K562 (cell line): Measurements from ENCODE around the gene MGAT1. TPM values are rescaled to one million over a fixed set of nuclear protein-coding genes. Genes with fewer than 3 reads are reported as not detected.

Source experiments
- CBX1 ChIP-seq: sonication (generic); IDR thresholded peaks from 2 replicates; pipeline ENCODE4 v1.6.1; 2016; ENCODE audit warnings: antibody characterized with exemption, low read depth, mild to moderate bottlenecking
- DIDO1 ChIP-seq: fragments of 450-650 bp; IDR thresholded peaks from 2 replicates; pipeline ENCODE4 v1.6.1; 2016; ENCODE audit warnings: low read depth, missing biosample characterization, missing genetic modification characterization
- ESRRA ChIP-seq: fragments of 450-650 bp; IDR thresholded peaks from 2 replicates; pipeline ENCODE4 v1.6.1; 2014; ENCODE audit warnings: low read depth, mild to moderate bottlenecking, moderate library complexity, borderline replicate concordance
- FOXJ2 ChIP-seq: fragments of 200-800 bp; sonication (Bioruptor generic); IDR thresholded peaks from 2 replicates; pipeline ENCODE4 v1.6.1; 2016; ENCODE audit warnings: missing genetic modification characterization, missing compliant biosample characterization
- FOXP1 ChIP-seq: sonication (generic); formaldehyde crosslinking; IDR thresholded peaks from 2 replicates; pipeline ENCODE4 v1.8.0; 2022; ENCODE audit warnings: mild to moderate bottlenecking, missing genetic modification reagents
- HDAC6 ChIP-seq: IDR thresholded peaks from 2 replicates; pipeline ENCODE4 v1.6.1; 2012; ENCODE audit warnings: low read depth, mild to moderate bottlenecking, control low read depth, inconsistent platforms, low read length, moderate library complexity
- IFI16 ChIP-seq: fragments of 250-450 bp; sonication (Bioruptor Pico); IDR thresholded peaks from 2 replicates; pipeline ENCODE4 v2.1.2; 2022; ENCODE audit warnings: mild to moderate bottlenecking, inconsistent platforms
- MED1 ChIP-seq: sonication (generic); formaldehyde crosslinking; IDR thresholded peaks from 2 replicates; pipeline ENCODE4 v1.8.1; 2023; ENCODE audit warnings: missing genetic modification reagents, borderline replicate concordance
- NR2C2 ChIP-seq, 2 experiments: fragments of 200-800 bp in 1 of 2; sonication (Bioruptor generic) in 1 of 2; sonication (generic) in 1 of 2; formaldehyde crosslinking in 1 of 2; IDR thresholded peaks; 2 replicates each; pipeline versions ENCODE4 v1.6.1 to v1.8.0; 2016 to 2022; ENCODE audit warnings: mild to moderate bottlenecking in 1 of 2, missing compliant biosample characterization in 1 of 2, missing genetic modification characterization in 1 of 2, missing genetic modification reagents in 1 of 2
- SP1 ChIP-seq: sonication (generic); formaldehyde crosslinking; IDR thresholded peaks from 2 replicates; pipeline ENCODE4 v1.8.1; 2022; ENCODE audit warnings: mild to moderate bottlenecking, missing genetic modification reagents
- ZNF124 ChIP-seq: sonication (generic); formaldehyde crosslinking; IDR thresholded peaks from 2 replicates; pipeline ENCODE4 v1.8.1; 2022; ENCODE audit warnings: missing genetic modification reagents
- ZNF23 ChIP-seq: fragments of 250-450 bp; sonication (Bioruptor Pico); IDR thresholded peaks from 2 replicates; pipeline ENCODE4 v1.4.0; 2020; ENCODE audit warnings: mild to moderate bottlenecking
- ZNF431 ChIP-seq: sonication (generic); formaldehyde crosslinking; IDR thresholded peaks from 2 replicates; pipeline ENCODE4 v1.8.0; 2022; ENCODE audit warnings: mild to moderate bottlenecking, missing genetic modification reagents
- ZNF589 ChIP-seq: fragments of 200-800 bp; sonication (Bioruptor generic); IDR thresholded peaks from 2 replicates; pipeline ENCODE4 v1.6.1; 2016; ENCODE audit warnings: low read depth, missing genetic modification characterization, missing compliant biosample characterization
- polyA plus RNA-seq, 8 experiments: library from polyadenylated mRNA; depleted of rRNA in 4 of 8; stranded (reverse) in 5 of 8; unstranded in 3 of 8; fragments of >200 nt; fragmentation: Nextera tagmentation in 2 of 8; fragmentation: Illumina TruSeq in 1 of 8; extraction: Ambion mirVana in 2 of 8; extraction: Trizol in 1 of 8; gene quantifications; 2 replicates each; pipeline versions ENCODE4 v1.2.1 to v1.2.3, GENCODE V29; 2011 to 2014; ENCODE audit warnings: inconsistent platforms in 1 of 8, missing spikeins in 1 of 8
- total RNA-seq, 7 experiments: library from RNA; depleted of rRNA in 6 of 7; stranded (reverse); fragments of >200 nt in 6 of 7; fragmentation: Illumina TruSeq in 2 of 7; extraction: Trizol in 2 of 7; gene quantifications; 2 replicates each; pipeline versions ENCODE4 v1.2.1 to v1.2.3, GENCODE V29; 2011 to 2021; ENCODE audit warnings: low replicate concordance in 1 of 7
- TF ChIP-seq, protein P1 (sequence below): fragments of 200-800 bp; sonication (Bioruptor generic); IDR thresholded peaks from 2 replicates; pipeline ENCODE4 v1.6.1; 2017; ENCODE audit warnings: missing genetic modification characterization, missing compliant biosample characterization
- TF ChIP-seq, protein P2 (sequence below): IDR thresholded peaks from 2 replicates; pipeline ENCODE4 v1.6.1; 2011; ENCODE audit warnings: borderline replicate concordance, low read depth, mild to moderate bottlenecking, moderate library complexity, low read length; ENCODE audit not compliant: insufficient read depth, poor library complexity, severe bottlenecking

The MGAT1 gene
- total and polyA plus RNA-seq, 9 of the 15 experiments (the other 6 are each of a cell fraction or from before 2014, with no cell fraction given) = 3.9 to 82.7 (median 44.5) TPM

DNA sequence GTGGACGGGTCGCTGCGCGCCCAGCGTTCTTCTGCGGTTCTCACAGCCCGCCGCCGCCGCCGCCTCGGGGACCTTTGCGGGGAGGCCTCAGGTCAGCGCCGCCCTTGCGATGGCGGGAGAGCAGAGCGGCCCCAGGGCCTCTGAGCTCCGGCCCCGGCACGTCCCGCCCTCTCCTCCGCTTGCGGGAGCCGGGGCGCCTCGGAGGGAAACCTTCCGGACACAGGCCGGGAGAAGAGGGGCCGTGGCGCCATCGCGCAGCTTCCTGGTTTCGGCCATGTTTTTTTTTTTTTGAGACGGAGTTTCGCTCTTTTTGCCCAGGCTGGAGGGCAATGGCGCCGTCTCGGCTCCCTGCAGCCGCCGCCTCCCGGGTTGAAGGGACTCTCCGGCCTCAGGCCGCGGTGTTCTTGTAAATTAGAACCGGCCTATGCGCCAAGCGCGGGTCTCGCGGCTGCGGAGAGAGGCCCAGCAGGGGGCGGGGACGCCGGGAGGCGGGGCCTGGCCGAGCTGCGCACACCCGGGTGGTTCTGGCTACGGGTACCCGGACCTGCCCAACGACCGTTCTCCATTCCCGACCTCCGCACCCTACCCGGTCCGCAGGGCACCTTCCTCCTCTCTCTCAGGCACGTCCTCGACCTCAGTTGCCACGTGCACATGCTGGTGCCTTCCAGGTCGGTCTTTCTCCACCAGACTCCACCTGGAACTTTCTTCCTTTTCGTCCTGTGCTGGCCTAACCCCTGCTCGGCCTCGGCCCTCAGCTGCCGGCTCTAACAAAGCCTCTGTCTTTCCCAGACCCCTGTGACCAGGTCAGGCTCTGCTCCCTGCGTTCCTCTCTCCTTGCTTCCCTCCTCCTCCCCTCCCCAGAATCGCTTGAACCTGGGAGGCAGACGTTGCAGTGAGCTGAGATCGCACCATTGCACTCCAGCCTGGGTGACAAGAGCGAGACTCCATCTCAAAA, 28.8 kb upstream of the MGAT1 start (continued):
- TF ChIP-seq IFI16 (no peak), HDAC6 (no peak), MED1 (CRISPR knock-in tag) (no peak), FOXP1 (peak; percentile 71), ZNF23 (CRISPR knock-in tag) (no peak), ESRRA (no peak; the same call in 1 of the 2 replicates), FOXJ2 (no peak), ZNF431 (0 out of 2 replicates have a peak, but pooled peaks have one; percentile 43), CBX1 (no peak; the same call in 1 of the 2 replicates), SP1 (CRISPR knock-in tag) (peak; percentile 72), DIDO1 (tag) (peak; percentile 28; the same call in 1 of the 2 replicates), NR2C2 (CRISPR knock-in tag; IDR thresholded peaks at IDR 0.05) (no peak), NR2C2 (tag; IDR thresholded peaks at IDR 0.05) (peak; percentile 86), ZNF124 (CRISPR knock-in tag) (no peak), ZNF589 (CRISPR knock-in tag) (no peak)
- TF ChIP-seq, protein P1, sequence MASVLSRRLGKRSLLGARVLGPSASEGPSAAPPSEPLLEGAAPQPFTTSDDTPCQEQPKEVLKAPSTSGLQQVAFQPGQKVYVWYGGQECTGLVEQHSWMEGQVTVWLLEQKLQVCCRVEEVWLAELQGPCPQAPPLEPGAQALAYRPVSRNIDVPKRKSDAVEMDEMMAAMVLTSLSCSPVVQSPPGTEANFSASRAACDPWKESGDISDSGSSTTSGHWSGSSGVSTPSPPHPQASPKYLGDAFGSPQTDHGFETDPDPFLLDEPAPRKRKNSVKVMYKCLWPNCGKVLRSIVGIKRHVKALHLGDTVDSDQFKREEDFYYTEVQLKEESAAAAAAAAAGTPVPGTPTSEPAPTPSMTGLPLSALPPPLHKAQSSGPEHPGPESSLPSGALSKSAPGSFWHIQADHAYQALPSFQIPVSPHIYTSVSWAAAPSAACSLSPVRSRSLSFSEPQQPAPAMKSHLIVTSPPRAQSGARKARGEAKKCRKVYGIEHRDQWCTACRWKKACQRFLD (CRISPR knock-in tag) = no peak
- TF ChIP-seq, protein P2, sequence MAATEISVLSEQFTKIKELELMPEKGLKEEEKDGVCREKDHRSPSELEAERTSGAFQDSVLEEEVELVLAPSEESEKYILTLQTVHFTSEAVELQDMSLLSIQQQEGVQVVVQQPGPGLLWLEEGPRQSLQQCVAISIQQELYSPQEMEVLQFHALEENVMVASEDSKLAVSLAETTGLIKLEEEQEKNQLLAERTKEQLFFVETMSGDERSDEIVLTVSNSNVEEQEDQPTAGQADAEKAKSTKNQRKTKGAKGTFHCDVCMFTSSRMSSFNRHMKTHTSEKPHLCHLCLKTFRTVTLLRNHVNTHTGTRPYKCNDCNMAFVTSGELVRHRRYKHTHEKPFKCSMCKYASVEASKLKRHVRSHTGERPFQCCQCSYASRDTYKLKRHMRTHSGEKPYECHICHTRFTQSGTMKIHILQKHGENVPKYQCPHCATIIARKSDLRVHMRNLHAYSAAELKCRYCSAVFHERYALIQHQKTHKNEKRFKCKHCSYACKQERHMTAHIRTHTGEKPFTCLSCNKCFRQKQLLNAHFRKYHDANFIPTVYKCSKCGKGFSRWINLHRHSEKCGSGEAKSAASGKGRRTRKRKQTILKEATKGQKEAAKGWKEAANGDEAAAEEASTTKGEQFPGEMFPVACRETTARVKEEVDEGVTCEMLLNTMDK = peak; percentile 71
